ENCODE results near the gene FNBP1.
"Not testable (repeated sequence)": the region's sequence is repeated elsewhere in the genome, so short reads cannot be mapped to it uniquely, and the experiment has no call there.

- TF ChIP-seq, protein P1, sequence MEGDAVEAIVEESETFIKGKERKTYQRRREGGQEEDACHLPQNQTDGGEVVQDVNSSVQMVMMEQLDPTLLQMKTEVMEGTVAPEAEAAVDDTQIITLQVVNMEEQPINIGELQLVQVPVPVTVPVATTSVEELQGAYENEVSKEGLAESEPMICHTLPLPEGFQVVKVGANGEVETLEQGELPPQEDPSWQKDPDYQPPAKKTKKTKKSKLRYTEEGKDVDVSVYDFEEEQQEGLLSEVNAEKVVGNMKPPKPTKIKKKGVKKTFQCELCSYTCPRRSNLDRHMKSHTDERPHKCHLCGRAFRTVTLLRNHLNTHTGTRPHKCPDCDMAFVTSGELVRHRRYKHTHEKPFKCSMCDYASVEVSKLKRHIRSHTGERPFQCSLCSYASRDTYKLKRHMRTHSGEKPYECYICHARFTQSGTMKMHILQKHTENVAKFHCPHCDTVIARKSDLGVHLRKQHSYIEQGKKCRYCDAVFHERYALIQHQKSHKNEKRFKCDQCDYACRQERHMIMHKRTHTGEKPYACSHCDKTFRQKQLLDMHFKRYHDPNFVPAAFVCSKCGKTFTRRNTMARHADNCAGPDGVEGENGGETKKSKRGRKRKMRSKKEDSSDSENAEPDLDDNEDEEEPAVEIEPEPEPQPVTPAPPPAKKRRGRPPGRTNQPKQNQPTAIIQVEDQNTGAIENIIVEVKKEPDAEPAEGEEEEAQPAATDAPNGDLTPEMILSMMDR (IDR thresholded peaks at IDR 0.05): not testable (repeated sequence)
- TF ChIP-seq EZH2 (IDR thresholded peaks at IDR 0.05; ENCODE audit: borderline replicate concordance, insufficient read depth, low read depth, low read length, poor library complexity, severe bottlenecking): not testable (repeated sequence)
Observed at GRCh38 chr9:129991139-129991538, 51.9 kb downstream of the FNBP1 start.

All from B cell (primary cell).